Stimulated activated naive CD8-positive, alpha-beta T cell treated with anti-CD3 and anti-CD28 coated beads, Interleukin-15, Interleukin-2, amounts not matched to agents 100 U/mL and 50 U/mL, for 24 hours (primary cell): ENCODE measurements around the gene PVALB.

Experiments used
- ATAC-seq: fragments of 150-1000 bp; cut with Tn5 transposase; one replicate; pipeline ENCODE4 v1.10.0; 2021
- DNase-seq: peaks from one replicate; pipeline ENCODE4 v3.0.0; 2021

The PVALB gene

GRCh38 chr22:36811094-36811800, 5.6 kb downstream of the PVALB start:
- ATAC-seq: no peak
- no peak for DNase-seq

GRCh38 chr22:36809351-36809750, 7.5 kb downstream of the PVALB start:
- ATAC-seq: no peak

GRCh38 chr22:36808721-36809344, 8.0 kb downstream of the PVALB start:
- no peak for ATAC-seq
- no peak for DNase-seq

More at GRCh38 chr22:36809351-36809750, 7.5 kb downstream of the PVALB start:
- DNase-seq: no peak

- ATAC-seq (no peak), DNase-seq (no peak)
Measured at GRCh38 chr22:36807627-36808026, 9.2 kb downstream of the PVALB start.

GRCh38 chr22:36806835-36807234, 10.0 kb downstream of the PVALB start:
- DNase-seq: no peak
- ATAC-seq: no peak

GRCh38 chr22:36803358-36803757, 13.5 kb downstream of the PVALB start:
- ATAC-seq: no peak
- no peak for DNase-seq

GRCh38 chr22:36798674-36799066, 18.2 kb downstream of the PVALB start:
- ATAC-seq (no peak), DNase-seq (no peak)

- DNase-seq: no peak
- ATAC-seq: no peak
Measured at GRCh38 chr22:36797911-36798673, 18.7 kb downstream of the PVALB start.

GRCh38 chr22:36797374-36797773, 19.5 kb downstream of the PVALB start:
- ATAC-seq: no peak
- DNase-seq: no peak

GRCh38 chr22:36796552-36797175, 20.2 kb downstream of the PVALB start:
- DNase-seq: no peak

GRCh38 chr22:36795633-36796032, 21.2 kb downstream of the PVALB start:
- DNase-seq (no peak), ATAC-seq (no peak)

More at GRCh38 chr22:36796552-36797175, 20.2 kb downstream of the PVALB start:
- ATAC-seq: no peak

- ATAC-seq (peak; percentile 85), DNase-seq (peak; percentile 28)
Measured at GRCh38 chr22:36790648-36791047, 26.2 kb downstream of the PVALB start.

- no peak for ATAC-seq
- no peak for DNase-seq
Measured at GRCh38 chr22:36787204-36787988, 29.4 kb downstream of the PVALB start.

- DNase-seq (no peak), ATAC-seq (no peak)
Measured at GRCh38 chr22:36783743-36784142, 33.1 kb downstream of the PVALB start.

- DNase-seq (peak; percentile 92), ATAC-seq (peak; percentile 99)
Measured at GRCh38 chr22:36781656-36782627, 34.9 kb downstream of the PVALB start.

- DNase-seq (no peak), ATAC-seq (no peak)
Measured at GRCh38 chr22:36778020-36778419, 38.8 kb downstream of the PVALB start.

- peak; percentile 19 for DNase-seq
- ATAC-seq: no peak
Measured at GRCh38 chr22:36776722-36777121, 40.1 kb downstream of the PVALB start.

- ATAC-seq (peak; percentile 97), DNase-seq (peak; percentile 94)
Measured at GRCh38 chr22:36775964-36776669, 40.7 kb downstream of the PVALB start, which contains the start of gene IFT27. TSS of gene IFT27 (minus strand) at chr22:36776119. CDS start at chr22:36775707, 412 bp downstream.

GRCh38 chr22:36775586-36775963, 41.3 kb downstream of the PVALB start:
- DNase-seq (peak; percentile 39), ATAC-seq (no peak)

- DNase-seq (no peak), ATAC-seq (no peak)
Measured at GRCh38 chr22:36773935-36774334, 42.9 kb downstream of the PVALB start.
